ENCODE data around the gene NXPH2. TPM values are rescaled to one million over a fixed set of nuclear protein-coding genes. Genes with fewer than 3 reads are reported as not detected.

The NXPH2 gene
- total and polyA plus RNA-seq, 2 donors (not counting 1 experiment from before 2014, with no cell fraction given), result not detected

DNA sequence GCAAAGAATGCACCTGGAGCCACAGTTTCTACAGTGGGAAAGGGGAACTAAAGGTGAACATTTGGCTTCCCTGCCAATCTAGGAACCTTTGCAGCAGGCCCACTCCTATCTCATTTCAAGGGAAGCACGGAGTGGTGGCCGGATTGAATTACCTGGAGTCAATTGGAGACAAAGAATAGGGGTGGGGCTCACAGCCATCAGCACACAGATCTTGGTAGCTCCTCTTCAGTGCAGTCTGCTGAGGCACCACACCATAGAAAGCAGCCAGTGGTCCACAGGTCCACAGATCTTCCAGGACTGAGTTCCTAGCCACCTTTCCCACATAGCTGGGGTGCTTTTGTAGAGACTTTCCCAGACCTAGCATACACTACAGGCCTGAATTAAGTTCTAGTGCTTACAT is 43.5 kb upstream of the NXPH2 start:
- H3K4me2 ChIP-seq (ENCODE audit: extremely low read depth, insufficient read depth, low read length), result no peak overlapping the region
- H4K20me1 ChIP-seq (ENCODE audit: control insufficient read depth, extremely low read depth, insufficient read depth, low read length), result no peaks in the 10 kb centered on the region
- no peaks in the 10 kb centered on the region for H3K36me3 ChIP-seq (ENCODE audit: control insufficient read depth, insufficient read depth, low read length)
- H3K4me3 ChIP-seq (replicated peaks in 1 of 4; ENCODE audit: control extremely low read depth in 1 of 4, insufficient read depth in 1 of 4, low read depth in 3 of 4, low read length in 4 of 4), result no peak overlapping the region
- no peak for TF ChIP-seq EZH2 (IDR thresholded peaks at IDR 0.05; ENCODE audit: low read length, missing control alignments)
- no peak for TF ChIP-seq CTCF (conservative IDR thresholded peaks at IDR 0.05 in 1 of 2, IDR thresholded peaks at IDR 0.05 in 1 of 2; ENCODE audit: low read depth in 1 of 2, low read length in 2 of 2)
- H3K79me2 ChIP-seq (ENCODE audit: control insufficient read depth, insufficient read depth, low read length), result no peaks in the 10 kb centered on the region
- H3K27ac ChIP-seq (ENCODE audit: insufficient read depth, low read length), result no peak overlapping the region
- no peak overlapping the region for H2AFZ ChIP-seq (ENCODE audit: low read length)
- H3K4me1 ChIP-seq (ENCODE audit: control insufficient read depth, extremely low read depth, insufficient read depth, low read length), result no peaks in the 10 kb centered on the region
- DNase-seq (ENCODE audit: low read depth in 2 of 2), result no peak
- H3K9ac ChIP-seq (ENCODE audit: insufficient read depth, low read length), result no peak overlapping the region
- H3K9me3 ChIP-seq (ENCODE audit: control insufficient read depth, insufficient read depth, low read depth, low read length), result no peaks in the 10 kb centered on the region
- no peaks in the 10 kb centered on the region for H3K27me3 ChIP-seq (ENCODE audit: control insufficient read depth, insufficient read depth, low read length)

GRCh38 chr2:138819964-138820363 is 39.8 kb upstream of the NXPH2 start:
- no peaks in the 10 kb centered on the region for H4K20me1 ChIP-seq (ENCODE audit: control insufficient read depth, extremely low read depth, insufficient read depth, low read length)
- no peak for DNase-seq (ENCODE audit: low read depth in 2 of 2)
- no peak overlapping the region for H3K9ac ChIP-seq (ENCODE audit: insufficient read depth, low read length)
- TF ChIP-seq EZH2 (IDR thresholded peaks at IDR 0.05; ENCODE audit: low read length, missing control alignments) (no peak), CTCF (conservative IDR thresholded peaks at IDR 0.05 in 1 of 2, IDR thresholded peaks at IDR 0.05 in 1 of 2; ENCODE audit: low read depth in 1 of 2, low read length in 2 of 2) (no peak)
- H3K27me3 ChIP-seq (ENCODE audit: control insufficient read depth, insufficient read depth, low read length), result no peaks in the 10 kb centered on the region
- H3K27ac ChIP-seq (ENCODE audit: insufficient read depth, low read length), result no peak overlapping the region
- H2AFZ ChIP-seq (ENCODE audit: low read length), result no peak overlapping the region
- H3K36me3 ChIP-seq (ENCODE audit: control insufficient read depth, insufficient read depth, low read length), result no peaks in the 10 kb centered on the region
- no peaks in the 10 kb centered on the region for H3K4me1 ChIP-seq (ENCODE audit: control insufficient read depth, extremely low read depth, insufficient read depth, low read length)
- H3K4me2 ChIP-seq (ENCODE audit: extremely low read depth, insufficient read depth, low read length), result no peak overlapping the region
- H3K4me3 ChIP-seq (replicated peaks in 1 of 4; ENCODE audit: control extremely low read depth in 1 of 4, insufficient read depth in 1 of 4, low read depth in 3 of 4, low read length in 4 of 4), result no peak overlapping the region
- H3K79me2 ChIP-seq (ENCODE audit: control insufficient read depth, insufficient read depth, low read length), result no peaks in the 10 kb centered on the region
- no peaks in the 10 kb centered on the region for H3K9me3 ChIP-seq (ENCODE audit: control insufficient read depth, insufficient read depth, low read depth, low read length)

GRCh38 chr2:138818556-138818955 is 38.4 kb upstream of the NXPH2 start:
- Histone ChIP-seq H3K9me3 (ENCODE audit: control insufficient read depth, insufficient read depth, low read depth, low read length) (no peaks in the 10 kb centered on the region), H3K79me2 (ENCODE audit: control insufficient read depth, insufficient read depth, low read length) (no peaks in the 10 kb centered on the region), H3K27ac (ENCODE audit: insufficient read depth, low read length) (no peak overlapping the region), H3K36me3 (ENCODE audit: control insufficient read depth, insufficient read depth, low read length) (no peaks in the 10 kb centered on the region), H3K4me3 (replicated peaks in 1 of 4; ENCODE audit: control extremely low read depth in 1 of 4, insufficient read depth in 1 of 4, low read depth in 3 of 4, low read length in 4 of 4) (no peak overlapping the region), H3K27me3 (ENCODE audit: control insufficient read depth, insufficient read depth, low read length) (no peaks in the 10 kb centered on the region), H3K9ac (ENCODE audit: insufficient read depth, low read length) (no peak overlapping the region), H3K4me1 (ENCODE audit: control insufficient read depth, extremely low read depth, insufficient read depth, low read length) (no peaks in the 10 kb centered on the region), H4K20me1 (ENCODE audit: control insufficient read depth, extremely low read depth, insufficient read depth, low read length) (no peaks in the 10 kb centered on the region), H3K4me2 (ENCODE audit: extremely low read depth, insufficient read depth, low read length) (no peak overlapping the region), H2AFZ (ENCODE audit: low read length) (no peak overlapping the region)
- TF ChIP-seq EZH2 (IDR thresholded peaks at IDR 0.05; ENCODE audit: low read length, missing control alignments) (no peak), CTCF (conservative IDR thresholded peaks at IDR 0.05 in 1 of 2, IDR thresholded peaks at IDR 0.05 in 1 of 2; ENCODE audit: low read depth in 1 of 2, low read length in 2 of 2) (no peak)
- no peak for DNase-seq (ENCODE audit: low read depth in 2 of 2)

All from fibroblast of lung (primary cell).